Right ventricle myocardium superior (tissue), 1 donor: ENCODE data around the gene SMIM14. TPM values are rescaled to one million over a fixed set of nuclear protein-coding genes. Genes with fewer than 3 reads are reported as not detected.
"Not testable (repeated sequence)": the region's sequence is repeated elsewhere in the genome, so short reads cannot be mapped to it uniquely, and the experiment has no call there.

Source experiments
- ATAC-seq: fragments of 200-7000 bp; cut with Tn5 transposase; one replicate; pipeline ENCODE4 v1.9.1; 2020; ENCODE audit warnings: mild to moderate bottlenecking; ENCODE audit not compliant: poor library complexity
- DNase-seq: peaks from one replicate; pipeline ENCODE4 v3.0.0-alpha.2; 2020
- intact Hi-C: fragments of 100-400 bp; cut with DNase I; formaldehyde crosslinking; loops from one replicate; pipeline ENCODE4 v1.11.2; 2022
- total RNA-seq: library from RNA; stranded (reverse); fragmentation: NEBNext Ultra II Directional; extraction: Animal tissue kit (Norgen Biotek cat#: 25700); gene quantifications from one replicate; pipeline ENCODE4 v1.2.1, GENCODE V29; 2021
- donor health status: DM: no; HTN: yes; CAD: no; lungs with severe emphysema.

The SMIM14 gene
- total RNA-seq, 1 donor from 2014 or later: 11.3 TPM

DNA sequence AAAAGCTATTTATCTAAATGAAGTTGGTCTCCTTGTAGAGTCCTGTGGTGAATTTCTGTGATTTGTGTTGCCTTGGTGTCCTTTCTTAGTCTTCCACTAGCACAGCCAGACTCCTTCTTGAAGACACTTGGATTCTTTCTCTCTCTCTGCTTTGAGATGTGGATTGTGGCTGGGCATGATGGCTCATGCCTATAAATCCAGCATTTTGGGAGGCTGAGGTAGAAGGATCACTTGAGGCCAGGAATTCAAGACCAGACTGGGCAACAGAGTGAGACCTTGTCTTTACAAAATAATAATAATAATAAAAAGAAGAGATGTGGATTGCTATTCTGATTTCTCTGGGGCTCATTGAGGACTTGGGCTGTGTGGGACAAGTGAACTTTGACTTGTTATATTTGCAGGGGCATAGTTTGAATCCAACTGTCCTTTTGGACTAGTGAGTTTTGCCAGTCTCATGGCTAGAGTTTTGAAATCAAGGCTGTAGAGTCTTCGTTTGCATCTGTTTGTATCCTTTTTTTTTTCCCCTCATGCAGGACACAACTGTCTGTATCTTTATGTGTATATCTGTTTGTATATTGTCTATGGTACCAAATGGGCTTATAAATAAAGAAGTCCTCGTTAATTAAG is 11.1 kb upstream of the SMIM14 start:
- no peak for ATAC-seq
- intact Hi-C loops: no loop called here
- no peak for DNase-seq

DNA sequence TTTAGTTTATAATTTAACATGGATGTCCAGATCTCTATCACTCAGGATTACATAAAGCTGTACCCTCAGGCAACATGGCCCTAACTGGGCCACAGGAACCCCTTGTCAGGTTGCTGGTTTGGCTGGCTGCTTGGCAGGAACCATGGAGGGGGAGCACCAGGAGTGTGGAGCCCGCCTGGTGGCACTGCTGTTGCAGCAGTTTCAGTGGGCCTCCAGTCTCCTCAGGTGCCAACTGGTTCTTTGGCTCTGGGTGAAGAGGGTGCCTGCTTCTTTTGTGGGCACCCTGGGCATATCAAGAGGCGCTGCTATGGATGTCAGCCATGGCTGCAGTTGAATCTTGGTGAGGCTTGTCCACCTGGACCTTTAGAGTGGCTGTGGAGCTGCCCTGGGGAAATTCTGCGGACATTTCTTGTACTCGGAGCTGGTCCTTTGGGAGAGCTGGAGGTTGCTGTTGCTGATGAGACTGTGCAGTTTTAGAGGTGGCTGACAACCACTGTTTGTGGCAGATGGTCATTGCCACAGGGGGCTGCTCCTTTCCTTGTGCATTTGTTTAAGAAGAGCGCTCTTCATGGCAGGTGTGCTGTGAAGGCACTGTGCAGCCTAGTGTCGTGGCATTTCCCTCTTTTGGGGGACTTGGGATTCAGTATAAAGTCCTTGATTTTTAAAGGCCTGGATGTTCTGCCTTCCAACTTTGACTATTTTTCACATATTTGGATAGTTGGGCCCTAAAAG is 10.3 kb upstream of the SMIM14 start:
- intact Hi-C loops: no loop called here
- DNase-seq (no peak), ATAC-seq (no peak)

DNA sequence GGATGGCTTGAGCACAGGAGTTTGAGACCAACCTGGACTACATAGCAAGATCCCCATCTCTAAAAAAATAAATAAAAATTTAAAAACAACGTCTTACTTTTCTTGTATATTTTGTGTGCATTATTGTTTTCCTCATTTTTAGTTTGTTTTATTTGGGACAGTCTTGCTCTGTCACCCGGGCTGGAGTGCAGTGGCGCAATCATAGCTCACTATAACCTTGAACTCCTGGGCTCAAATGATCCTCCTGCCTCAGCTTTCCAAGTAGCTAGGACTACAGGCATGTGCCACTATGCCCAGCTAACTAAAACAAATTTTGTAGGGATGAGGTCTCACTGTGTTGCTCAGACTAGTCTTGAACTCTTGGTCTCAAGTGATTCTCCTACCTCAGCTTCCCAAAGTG is 9.5 kb upstream of the SMIM14 start:
- ATAC-seq (no peak), DNase-seq (no peak)
- intact Hi-C loops: no loop called here

DNA sequence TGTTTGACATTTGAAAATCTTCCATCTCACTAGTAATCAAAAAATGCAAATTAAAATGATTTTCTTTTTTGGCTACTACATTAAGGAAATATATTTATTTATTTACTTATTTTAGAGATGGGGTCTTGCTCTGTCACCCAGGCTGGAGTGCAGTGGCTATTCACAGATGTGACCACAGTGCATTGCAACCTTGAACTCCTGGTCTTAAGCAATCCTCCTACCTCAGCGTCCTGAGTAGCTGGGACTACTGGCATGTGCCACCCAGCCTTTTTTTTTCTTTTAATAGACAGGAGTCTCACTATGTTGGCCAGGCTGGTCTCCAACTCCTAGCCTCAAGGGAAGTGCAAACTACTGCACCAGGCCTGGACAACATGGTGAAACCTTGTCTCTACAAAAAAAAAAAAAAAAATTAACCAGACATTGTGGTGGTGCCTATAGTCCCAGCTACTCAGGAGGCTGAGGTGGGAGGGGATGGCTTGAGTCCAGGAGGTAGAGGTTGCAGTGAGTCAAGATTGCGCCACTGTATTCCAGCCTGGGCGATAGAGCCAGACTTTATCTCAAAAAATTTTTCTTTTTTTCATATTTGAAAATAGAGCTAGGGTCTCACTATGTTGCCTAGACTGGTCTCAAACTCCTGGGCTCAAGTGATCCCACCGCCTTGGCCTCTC is 4.4 kb upstream of the SMIM14 start:
- DNase-seq: no peak
- intact Hi-C loops: no loop called here
- no peak for ATAC-seq

DNA sequence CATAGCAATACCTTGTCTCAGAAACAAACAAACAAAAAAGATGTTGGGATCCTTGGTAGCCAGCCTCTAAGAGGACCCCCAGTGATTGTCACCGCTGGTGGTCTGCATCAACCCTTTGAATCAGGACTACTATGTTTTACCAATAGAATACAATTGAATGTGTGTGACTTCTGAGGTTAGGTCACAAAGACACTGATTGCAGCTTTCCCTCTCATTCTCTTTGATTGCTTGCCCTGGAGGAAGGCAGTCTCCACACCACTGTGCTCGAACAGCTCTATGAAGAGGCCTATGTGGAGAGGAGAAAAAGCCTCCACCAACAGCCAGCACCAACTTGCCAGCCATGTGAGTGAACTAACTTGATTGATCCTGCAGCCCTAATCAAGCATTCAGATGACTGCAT is 2.8 kb upstream of the SMIM14 start:
- DNase-seq: no peak
- ATAC-seq: no peak
- intact Hi-C loops: no loop called here

DNA sequence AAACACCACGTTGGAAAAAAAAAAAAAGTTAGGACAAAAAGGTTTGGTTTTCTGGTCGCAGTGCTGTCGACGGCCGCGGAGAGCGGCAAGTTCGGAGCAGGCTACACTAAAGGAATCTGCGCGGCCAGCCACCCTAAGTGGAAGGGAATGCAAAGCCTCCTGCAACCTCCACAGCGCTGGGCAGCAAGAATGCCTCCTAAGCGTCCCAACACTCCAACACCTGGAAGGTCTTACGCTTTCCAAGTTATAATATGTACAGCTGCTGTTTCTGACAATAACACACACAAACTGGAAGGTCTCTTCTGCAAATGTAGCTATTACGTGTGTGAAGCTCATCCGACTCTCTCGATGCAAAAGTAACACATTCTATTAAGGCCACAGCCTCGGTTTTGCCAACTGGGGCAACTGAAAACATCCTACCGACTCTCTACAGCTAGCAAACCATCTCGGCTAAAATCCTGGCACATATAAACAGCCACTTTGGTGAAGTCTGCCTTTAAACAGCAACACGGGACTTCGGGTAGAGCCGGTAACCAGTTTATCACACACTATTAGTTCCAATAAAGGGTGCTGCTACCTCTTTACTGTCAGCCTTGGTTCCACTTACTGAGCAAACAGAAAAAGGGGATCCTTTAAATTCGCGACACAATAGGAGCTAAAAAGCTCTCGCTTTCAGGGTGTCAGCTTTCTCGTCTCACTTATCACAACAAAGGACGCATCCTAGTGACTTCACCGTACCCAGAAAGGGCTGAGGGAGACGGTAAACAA is 895 bp downstream of the SMIM14 start:
- intact Hi-C loops: loop anchor here (2.0 to 5.0 kb wide), 2 partner anchors 110 to 339 kb away; partner anchors contain the start of genes PDS5A and UGDH
- DNase-seq (peak; percentile 77), ATAC-seq (peak; percentile 58)

DNA sequence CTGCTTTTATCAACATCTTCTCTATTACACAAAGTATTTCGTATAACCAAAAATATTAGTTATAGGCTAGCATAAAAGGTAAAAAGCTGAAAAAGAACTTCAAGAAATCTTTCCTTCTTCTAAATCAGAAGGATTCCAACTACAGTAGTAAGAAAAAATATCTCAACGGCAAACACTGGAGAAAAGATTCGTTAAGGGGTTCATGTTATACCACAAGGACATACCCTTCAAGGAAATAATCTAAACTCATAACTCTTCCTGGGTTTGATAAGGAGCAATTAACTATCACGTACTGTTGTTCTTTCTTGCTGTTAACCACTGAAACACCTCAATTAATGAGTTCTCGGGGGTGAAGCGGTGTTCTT is 1.5 kb downstream of the SMIM14 start:
- DNase-seq (no peak), ATAC-seq (no peak)
- intact Hi-C loops: loop anchor here (5.0 kb wide), 1 partner anchor 110 kb away; the partner anchor contains the start of gene UGDH

DNA sequence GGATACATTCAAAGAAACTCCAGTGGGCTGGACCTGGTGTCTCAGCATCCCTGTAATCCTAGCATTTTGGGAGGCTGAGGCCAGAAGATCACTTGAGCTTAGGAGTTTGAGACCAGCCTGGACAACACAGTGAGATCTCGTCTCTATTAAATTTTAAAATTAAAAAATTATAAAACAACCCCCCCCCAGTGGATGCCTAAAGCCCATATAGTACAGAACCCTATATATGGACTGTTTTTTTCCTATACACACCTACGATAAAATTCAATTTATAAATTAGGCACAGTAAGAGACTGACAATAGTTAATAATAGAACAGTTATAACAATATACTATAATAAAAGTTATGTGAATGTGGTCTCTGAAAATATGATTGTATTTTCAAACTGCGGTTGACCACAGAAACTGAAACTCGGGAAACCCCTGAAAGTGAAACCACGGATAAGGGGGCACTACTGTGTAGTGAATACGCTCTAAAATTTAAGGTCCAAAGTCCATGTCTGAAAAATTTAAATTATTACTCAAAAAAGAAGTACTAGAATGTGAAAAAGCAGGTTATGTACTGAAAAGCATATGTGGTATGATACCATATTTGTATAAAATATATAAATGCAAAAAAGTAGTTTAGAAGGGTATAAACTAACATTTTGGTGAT is 2.0 kb downstream of the SMIM14 start:
- no peak for ATAC-seq
- no peak for DNase-seq
- intact Hi-C loops: loop anchor here (5.0 kb wide), 1 partner anchor 109 kb away; the partner anchor contains the start of gene UGDH

DNA sequence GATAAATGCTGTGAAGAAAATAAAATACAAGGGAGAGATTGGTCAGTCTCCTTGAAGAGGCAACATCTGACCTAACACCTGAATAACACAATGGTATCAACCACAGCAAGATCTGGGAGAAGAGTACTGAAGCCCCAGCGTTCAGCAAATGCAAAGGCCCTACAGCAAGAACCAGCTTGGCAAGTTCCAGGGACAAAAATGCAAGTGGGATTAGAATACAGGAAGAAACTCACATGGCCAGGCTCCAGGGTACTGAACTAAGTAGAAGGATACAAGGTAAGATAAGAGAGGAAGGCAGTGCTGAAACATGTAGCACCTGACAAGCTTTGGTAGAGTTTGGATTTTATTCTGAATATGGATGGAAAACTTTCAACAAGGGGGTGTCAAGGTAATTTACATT is 3.6 kb downstream of the SMIM14 start:
- DNase-seq: no peak
- intact Hi-C loops: loop anchor here (5.0 kb wide), 1 partner anchor 108 kb away; the partner anchor contains the start of gene UGDH

DNA sequence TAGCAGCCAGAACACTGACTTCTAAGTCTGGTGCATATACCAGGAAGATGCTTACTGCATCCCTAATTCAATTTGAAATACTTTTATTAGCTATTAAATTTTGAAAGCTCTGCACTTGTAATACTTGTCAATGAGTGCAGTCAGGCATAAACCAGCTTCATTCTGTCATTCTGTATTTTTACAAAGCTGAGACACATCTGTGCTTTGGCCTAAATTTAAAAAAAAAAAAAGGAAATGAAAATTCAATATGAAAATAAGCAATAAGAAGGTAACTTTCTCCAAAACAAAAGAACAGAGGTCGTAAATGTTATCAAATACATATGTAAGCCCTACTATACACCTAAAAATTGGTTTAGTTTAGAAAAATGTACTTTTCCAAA is 7.0 kb downstream of the SMIM14 start:
- ATAC-seq (no peak), DNase-seq (no peak)
- intact Hi-C loops: no loop called here

More for the DNA sequence above, 3.6 kb downstream of the SMIM14 start:
- no peak for ATAC-seq

DNA sequence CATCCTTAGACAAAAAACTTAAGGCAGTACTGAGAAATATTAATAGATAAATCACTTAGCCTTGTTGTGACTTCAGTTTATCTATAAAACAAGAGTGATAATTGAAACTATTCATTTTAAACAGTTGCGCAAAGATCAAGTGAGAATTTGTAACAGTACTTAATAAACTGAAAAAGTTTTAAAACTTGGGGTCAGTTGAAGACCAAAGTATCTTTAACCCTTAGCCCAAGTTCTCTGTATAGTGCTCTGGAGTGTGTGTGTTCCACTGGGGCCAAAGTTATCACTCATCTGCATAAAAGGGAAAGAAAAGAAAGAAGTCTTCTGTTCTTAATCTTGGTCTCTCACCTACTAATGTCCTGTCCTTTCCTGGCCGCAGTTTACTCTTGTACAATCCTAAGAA is 11.3 kb downstream of the SMIM14 start:
- intact Hi-C loops: no loop called here
- ATAC-seq: no peak

DNA sequence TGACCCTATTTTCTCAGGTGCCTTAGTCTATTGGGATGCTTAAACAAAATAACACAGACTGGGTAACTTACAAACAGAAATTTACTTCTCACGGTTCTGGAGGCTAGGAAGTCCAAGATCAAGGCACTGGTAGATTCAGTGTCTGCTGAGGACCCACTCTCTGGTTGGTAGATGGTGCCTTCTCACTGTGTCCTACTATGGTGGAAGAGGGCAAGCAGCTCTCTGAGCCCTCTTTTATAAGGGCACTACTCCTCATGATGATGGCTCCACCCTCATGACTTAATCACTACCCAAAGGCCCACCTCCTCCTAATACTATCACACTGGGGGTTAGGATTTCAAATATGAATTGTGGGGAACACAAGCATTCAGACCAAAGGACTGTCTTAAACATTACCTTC is 11.8 kb downstream of the SMIM14 start:
- no peak for ATAC-seq
- no peak for DNase-seq
- intact Hi-C loops: no loop called here

More for the DNA sequence above, 11.3 kb downstream of the SMIM14 start:
- DNase-seq: no peak

DNA sequence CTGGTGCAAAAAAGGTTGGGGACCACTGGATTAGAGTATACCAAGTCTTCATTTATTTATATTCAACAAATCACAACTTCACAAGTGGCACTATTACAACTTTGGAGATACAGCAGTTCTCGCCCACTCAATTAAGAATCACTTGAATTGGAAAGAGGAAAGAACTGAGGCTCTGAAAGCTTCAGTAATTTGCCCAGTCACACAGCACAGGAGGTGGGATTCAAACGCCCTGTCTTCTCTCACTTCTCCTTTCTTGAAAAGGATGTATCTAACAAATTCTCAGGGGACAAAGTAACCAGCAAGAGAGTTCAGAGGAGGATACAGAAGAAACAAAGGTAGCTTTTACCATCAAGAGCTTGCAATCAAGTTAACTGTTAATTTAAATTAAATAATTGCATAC is 12.4 kb downstream of the SMIM14 start:
- intact Hi-C loops: no loop called here
- ATAC-seq: no peak
- no peak for DNase-seq

DNA sequence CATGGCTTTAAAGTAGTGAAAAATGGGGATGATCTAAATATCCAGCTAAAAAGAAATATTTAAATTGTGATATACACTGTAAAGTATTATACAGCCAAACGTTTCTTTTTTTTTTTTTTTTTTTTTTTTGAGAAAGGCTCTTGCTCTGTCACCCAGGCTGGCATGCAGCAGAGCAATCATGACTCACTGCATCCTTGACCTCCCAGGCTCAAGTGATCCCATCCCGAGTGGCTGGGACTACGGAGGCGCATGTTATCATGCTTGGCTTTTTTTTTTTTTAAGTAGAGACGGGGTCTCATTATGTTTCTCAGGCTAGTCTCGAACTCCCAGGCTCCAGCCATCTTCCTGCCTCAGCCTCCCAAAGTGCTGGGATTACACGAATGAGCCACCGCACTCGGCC is 17.1 kb downstream of the SMIM14 start:
- DNase-seq: peak; percentile 50
- ATAC-seq: peak; percentile 81
- intact Hi-C loops: no loop called here

DNA sequence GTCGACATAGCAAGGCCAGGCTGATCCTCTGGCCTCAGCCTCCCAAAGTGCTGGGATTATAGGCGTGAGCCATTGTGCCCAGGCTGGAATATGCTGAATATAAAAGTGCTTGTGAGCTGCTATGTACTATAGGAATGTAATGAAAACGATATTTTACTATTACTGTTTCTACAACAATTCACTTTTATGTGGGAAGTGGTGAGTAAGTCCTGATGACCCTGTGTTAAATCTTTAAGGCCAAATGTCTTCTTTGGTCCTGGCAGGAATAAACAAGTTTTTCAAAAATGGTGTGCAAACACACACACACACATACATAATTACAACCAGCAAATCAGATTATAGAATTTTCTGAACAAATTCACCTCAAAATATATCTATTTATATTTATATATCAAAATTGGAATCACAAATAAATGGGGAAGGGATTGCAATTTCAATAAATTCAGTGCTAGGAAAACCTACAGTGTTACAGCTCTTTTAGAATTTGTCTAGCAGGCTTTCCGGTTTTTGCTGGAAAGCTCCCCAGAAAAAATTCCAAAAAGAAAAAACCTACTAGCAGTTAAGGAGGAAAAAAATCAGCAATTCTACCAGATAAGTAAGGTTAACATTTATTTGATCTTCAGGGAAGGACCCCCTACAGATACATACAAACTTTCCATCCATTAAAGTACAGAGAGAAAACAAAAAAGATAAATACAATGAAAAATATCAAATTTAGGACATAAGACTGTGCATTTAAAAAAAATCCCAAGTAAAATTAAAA is 17.9 kb downstream of the SMIM14 start:
- intact Hi-C loops: no loop called here
- ATAC-seq: no peak
- DNase-seq: no peak

DNA sequence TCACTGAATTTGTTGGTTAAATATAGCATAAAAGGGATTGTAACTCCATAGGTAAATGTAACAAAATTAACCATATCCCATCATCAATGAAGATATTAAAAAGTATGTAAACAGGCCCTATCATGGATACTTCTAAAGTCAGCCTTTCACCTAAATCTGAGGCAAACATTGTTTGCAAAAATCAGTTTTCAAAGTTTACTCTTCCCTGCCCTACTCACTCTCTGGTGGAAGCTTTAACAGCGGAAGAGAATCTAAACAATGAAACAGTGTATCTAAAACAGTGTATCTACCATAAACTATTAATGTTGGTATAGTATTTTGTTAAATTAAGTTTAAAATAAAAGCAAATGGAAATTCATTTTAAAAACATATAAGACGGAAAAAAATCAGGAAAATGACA is 21.1 kb downstream of the SMIM14 start:
- no peak for DNase-seq
- intact Hi-C loops: no loop called here
- no peak for ATAC-seq

DNA sequence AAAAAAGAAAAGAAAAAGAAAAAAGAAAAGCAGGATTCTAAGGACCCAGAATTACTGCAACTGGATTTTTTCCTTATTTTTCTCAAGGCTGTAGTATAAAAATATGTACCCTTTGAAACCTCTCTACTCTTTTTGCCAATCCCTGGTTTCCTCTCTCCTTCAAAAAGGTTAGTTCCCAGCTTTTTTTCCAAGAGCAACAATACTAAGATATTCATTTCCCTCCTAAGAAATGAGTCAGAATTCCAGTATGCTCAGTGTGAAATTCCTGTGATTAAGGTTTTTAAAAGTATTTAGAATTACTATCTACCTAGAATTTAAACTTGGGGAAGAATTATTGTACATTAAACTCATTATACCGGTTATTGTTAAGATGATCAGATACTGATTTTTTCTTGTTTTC is 22.0 kb downstream of the SMIM14 start:
- intact Hi-C loops: no loop called here
- DNase-seq: no peak
- ATAC-seq: no peak

DNA sequence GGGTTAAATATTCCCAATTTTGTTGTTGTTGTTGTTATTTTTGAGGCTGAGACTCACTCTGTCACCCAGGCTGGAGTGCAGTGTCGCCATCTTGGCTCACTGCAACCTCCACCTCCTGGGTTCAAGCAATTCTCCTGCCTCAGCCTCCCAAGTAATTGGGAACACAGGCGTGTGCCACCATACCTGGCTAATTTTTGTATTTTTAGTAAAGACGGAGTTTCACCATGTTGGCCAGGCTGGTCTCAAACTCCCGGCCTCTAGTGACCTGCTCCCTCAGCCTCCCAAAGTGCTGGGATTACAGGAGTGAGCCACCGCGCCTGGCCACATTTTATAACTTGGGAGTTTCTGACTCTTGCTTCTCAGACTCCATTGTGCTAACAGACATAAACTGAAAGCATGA is 22.6 kb downstream of the SMIM14 start:
- DNase-seq, intact Hi-C loops, ATAC-seq: not testable (repeated sequence)
